WTC11 (cell line): ENCODE results near the gene KCNMA1. TPM values are rescaled to one million over a fixed set of nuclear protein-coding genes. Genes with fewer than 3 reads are reported as not detected.

Source experiments
- ATAC-seq: fragments of 200-7000 bp; cut with Tn5 transposase; 2 replicates; pipeline ENCODE4 v1.10.0; 2021; ENCODE audit warnings: mild to moderate bottlenecking, moderate library complexity
- CTCF ChIA-PET: fragments of 300-600 bp; sonication (Branson Sonifier 250); formaldehyde crosslinking; loops from one replicate; lab custom pipeline; 2021; ENCODE audit warnings: antibody characterized with exemption; lab: Charles Lee
- POLR2A ChIA-PET: fragments of 350-600 bp; sonication (Branson Sonifier 250); formaldehyde crosslinking; loops from one replicate; lab custom pipeline; 2021; ENCODE audit warnings: antibody characterized with exemption; lab: Charles Lee
- DNase-seq: peaks from one replicate; pipeline ENCODE4 v3.0.0; 2021; ENCODE audit warnings: low spot score
- H3K27ac Mint-ChIP-seq: 2 replicates; pipeline ENCODE4 v1.8.0; 2021; ENCODE audit warnings: mixed read lengths
- H3K27me3 Mint-ChIP-seq: 2 replicates; pipeline ENCODE4 v1.8.0; 2021; ENCODE audit warnings: low read depth, mild to moderate bottlenecking, moderate library complexity, mixed read lengths
- H3K36me3 Mint-ChIP-seq: 2 replicates; pipeline ENCODE4 v1.8.0; 2021; ENCODE audit warnings: mixed read lengths
- H3K4me1 Mint-ChIP-seq: 2 replicates; pipeline ENCODE4 v1.8.0; 2022; ENCODE audit warnings: mixed read lengths
- H3K4me3 Mint-ChIP-seq: 2 replicates; pipeline ENCODE4 v1.8.0; 2021; ENCODE audit warnings: mild to moderate bottlenecking, moderate library complexity, mixed read lengths
- H3K9me3 Mint-ChIP-seq: 2 replicates; pipeline ENCODE4 v1.8.0; 2021; ENCODE audit warnings: mixed read lengths
- ATF1 ChIP-seq: sonication (generic); formaldehyde crosslinking; IDR thresholded peaks from 2 replicates; pipeline ENCODE4 v1.8.1; 2023; ENCODE audit warnings: mild to moderate bottlenecking, moderate library complexity, missing genetic modification reagents
- ELF4 ChIP-seq: sonication (generic); formaldehyde crosslinking; IDR thresholded peaks from 2 replicates; pipeline ENCODE4 v1.8.1; 2022; ENCODE audit warnings: low read depth, mild to moderate bottlenecking, moderate library complexity, missing genetic modification reagents
- FOXK1 ChIP-seq: sonication (generic); formaldehyde crosslinking; IDR thresholded peaks from 2 replicates; pipeline ENCODE4 v1.8.0; 2022; ENCODE audit warnings: mild to moderate bottlenecking, moderate library complexity, missing genetic modification reagents
- FOXP1 ChIP-seq: sonication (generic); formaldehyde crosslinking; IDR thresholded peaks from 2 replicates; pipeline ENCODE4 v1.8.0; 2022; ENCODE audit warnings: missing genetic modification reagents, mild to moderate bottlenecking, moderate library complexity, borderline replicate concordance
- GTF2I ChIP-seq: fragments of 250-450 bp; sonication (Bioruptor Pico); conservative IDR thresholded peaks from 2 replicates; pipeline ENCODE4 v1.4.0; 2021; ENCODE audit warnings: mild to moderate bottlenecking
- JUN ChIP-seq: sonication (generic); formaldehyde crosslinking; IDR thresholded peaks from 2 replicates; pipeline ENCODE4 v1.8.0; 2023; ENCODE audit warnings: mild to moderate bottlenecking, missing genetic modification reagents
- NFATC4 ChIP-seq: fragments of 250-450 bp; sonication (Bioruptor Pico); IDR thresholded peaks from 2 replicates; pipeline ENCODE4 v1.9.0; 2021; ENCODE audit warnings: mild to moderate bottlenecking
- NFYB ChIP-seq: sonication (generic); formaldehyde crosslinking; conservative IDR thresholded peaks from 2 replicates; pipeline ENCODE4 v1.8.0; 2022; ENCODE audit warnings: low read depth, missing genetic modification reagents
- NR2C2 ChIP-seq: sonication (generic); formaldehyde crosslinking; IDR thresholded peaks from 2 replicates; pipeline ENCODE4 v1.8.0; 2022; ENCODE audit warnings: mild to moderate bottlenecking, missing genetic modification reagents
- NR3C1 ChIP-seq: sonication (generic); formaldehyde crosslinking; conservative IDR thresholded peaks from 2 replicates; pipeline ENCODE4 v1.8.1; 2023; ENCODE audit warnings: low read depth, mild to moderate bottlenecking, missing genetic modification reagents
- PRRX2 ChIP-seq: fragments of 250-450 bp; sonication (Bioruptor Pico); IDR thresholded peaks from 2 replicates; pipeline ENCODE4 v1.8.0; 2021; ENCODE audit warnings: mild to moderate bottlenecking
- SMAD3 ChIP-seq: sonication (generic); formaldehyde crosslinking; IDR thresholded peaks from 2 replicates; pipeline ENCODE4 v1.8.0; 2022; ENCODE audit warnings: missing genetic modification reagents, mild to moderate bottlenecking, borderline replicate concordance
- SMAD4 ChIP-seq: sonication (generic); formaldehyde crosslinking; IDR thresholded peaks from 2 replicates; pipeline ENCODE4 v1.8.0; 2022; ENCODE audit warnings: mild to moderate bottlenecking, missing genetic modification reagents
- SP1 ChIP-seq: sonication (generic); formaldehyde crosslinking; conservative IDR thresholded peaks from 2 replicates; pipeline ENCODE4 v1.8.1; 2022; ENCODE audit warnings: missing genetic modification reagents
- ZNF219 ChIP-seq: sonication (generic); formaldehyde crosslinking; IDR thresholded peaks from 2 replicates; pipeline ENCODE4 v1.8.0; 2023; ENCODE audit warnings: missing genetic modification reagents, mild to moderate bottlenecking, borderline replicate concordance
- ZNF232 ChIP-seq: sonication (generic); formaldehyde crosslinking; IDR thresholded peaks from 2 replicates; pipeline ENCODE4 v1.8.0; 2022; ENCODE audit warnings: mild to moderate bottlenecking, missing genetic modification reagents
- total RNA-seq: library from RNA; stranded (reverse); gene quantifications from 3 replicates; pipeline ENCODE4 v1.2.3, GENCODE V29; 2021
- TF ChIP-seq, protein P1 (sequence below): fragments of 250-450 bp; sonication (Bioruptor Pico); conservative IDR thresholded peaks from 2 replicates; pipeline ENCODE4 v1.9.0; 2021; ENCODE audit warnings: mild to moderate bottlenecking
- TF ChIP-seq, protein P2 (sequence below): sonication (generic); formaldehyde crosslinking; IDR thresholded peaks from 2 replicates; pipeline ENCODE4 v1.8.1; 2022; ENCODE audit warnings: low read depth, missing genetic modification reagents, borderline replicate concordance
- TF ChIP-seq, protein P3 (sequence below): sonication (generic); formaldehyde crosslinking; IDR thresholded peaks from 2 replicates; pipeline ENCODE4 v1.8.1; 2022; ENCODE audit warnings: mild to moderate bottlenecking, missing genetic modification reagents, moderate library complexity, borderline replicate concordance
- TF ChIP-seq, protein P4 (sequence below): fragments of 250-450 bp; sonication (Bioruptor Pico); IDR thresholded peaks from 2 replicates; pipeline ENCODE4 v1.9.0; 2021; ENCODE audit warnings: mild to moderate bottlenecking
- TF ChIP-seq, protein P5 (sequence below): sonication (generic); formaldehyde crosslinking; IDR thresholded peaks from 2 replicates; pipeline ENCODE4 v1.8.1; 2022; ENCODE audit warnings: mild to moderate bottlenecking, moderate library complexity, missing genetic modification reagents
- TF ChIP-seq, protein P6 (sequence below): sonication (generic); formaldehyde crosslinking; conservative IDR thresholded peaks from 2 replicates; pipeline ENCODE4 v1.8.1; 2023; ENCODE audit warnings: mild to moderate bottlenecking, low read depth, missing genetic modification reagents, moderate library complexity
- TF ChIP-seq, protein P7 (sequence below): sonication (generic); formaldehyde crosslinking; IDR thresholded peaks from 2 replicates; pipeline ENCODE4 v1.8.1; 2023; ENCODE audit warnings: mild to moderate bottlenecking, missing genetic modification reagents, moderate library complexity
- TF ChIP-seq, protein P8 (sequence below): sonication (generic); formaldehyde crosslinking; IDR thresholded peaks from 2 replicates; pipeline ENCODE4 v1.8.0; 2023; ENCODE audit warnings: missing genetic modification reagents, mild to moderate bottlenecking, borderline replicate concordance

KCNMA1 gene
- total RNA-seq, 1 experiment from 2014 or later: 7.3 TPM

DNA sequence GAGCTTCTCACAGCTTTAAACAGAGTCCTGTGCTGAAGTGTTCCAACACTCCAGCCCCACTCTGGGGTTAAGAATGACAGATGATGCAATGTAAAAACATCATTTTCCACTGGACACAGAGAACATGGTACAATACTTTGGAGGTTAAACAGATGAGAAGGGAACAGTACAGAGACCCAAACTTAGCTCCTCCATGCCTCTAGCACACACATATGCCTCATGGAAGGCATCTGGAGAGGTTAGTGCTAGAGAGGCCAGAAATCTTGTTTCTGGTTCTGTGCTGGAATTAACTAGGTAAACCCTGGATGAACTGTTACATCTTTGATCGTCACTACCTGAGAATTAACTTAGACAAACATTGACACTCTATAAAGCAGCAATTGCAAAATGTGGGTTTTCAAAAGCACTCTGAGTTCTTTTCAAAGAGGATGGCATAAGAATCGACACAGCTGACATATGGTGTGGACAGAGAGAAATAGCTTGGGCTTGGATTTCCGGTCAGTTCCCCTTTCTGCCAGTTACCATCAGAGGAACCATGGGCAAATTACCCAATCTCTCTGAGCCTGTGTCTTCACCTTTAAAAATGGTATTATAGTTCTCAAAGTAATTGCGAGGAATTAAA, 81.9 kb downstream of the KCNMA1 start (continued):
- TF ChIP-seq, protein P1, sequence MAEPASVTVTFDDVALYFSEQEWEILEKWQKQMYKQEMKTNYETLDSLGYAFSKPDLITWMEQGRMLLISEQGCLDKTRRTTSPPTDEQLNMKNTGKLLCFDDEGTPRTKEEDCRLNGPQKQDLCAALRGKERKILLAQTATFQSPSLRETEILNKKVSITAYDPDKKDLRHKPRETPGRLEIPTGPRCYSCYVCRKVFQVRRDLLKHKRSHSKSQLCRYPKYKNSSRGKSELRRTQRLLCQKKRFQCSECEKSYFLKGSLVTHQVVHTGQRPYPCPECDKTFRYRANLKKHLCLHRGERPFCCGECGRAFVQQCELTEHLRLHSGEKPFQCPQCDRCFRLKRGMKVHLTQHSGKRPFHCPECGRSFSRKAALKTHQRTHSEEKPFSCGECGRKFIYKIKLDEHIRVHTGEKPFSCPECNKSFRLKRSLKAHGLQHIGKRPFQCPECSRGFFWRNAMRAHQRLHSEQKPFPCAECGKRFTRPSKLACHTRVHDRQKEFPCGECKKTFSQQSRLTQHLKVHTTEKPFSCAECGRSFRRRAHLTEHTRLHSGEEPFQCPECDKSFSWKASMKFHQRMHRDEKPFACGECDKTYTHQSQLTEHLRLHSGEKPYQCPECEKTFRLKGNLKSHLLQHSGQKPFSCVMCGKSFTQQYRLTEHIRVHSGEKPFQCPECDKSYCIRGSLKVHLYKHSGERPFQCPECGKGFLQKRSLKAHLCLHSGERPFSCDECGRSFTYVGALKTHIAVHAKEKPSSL (CRISPR knock-in tag): no peak
- no peak for TF ChIP-seq PRRX2 (CRISPR knock-in tag)
- TF ChIP-seq, protein P2, sequence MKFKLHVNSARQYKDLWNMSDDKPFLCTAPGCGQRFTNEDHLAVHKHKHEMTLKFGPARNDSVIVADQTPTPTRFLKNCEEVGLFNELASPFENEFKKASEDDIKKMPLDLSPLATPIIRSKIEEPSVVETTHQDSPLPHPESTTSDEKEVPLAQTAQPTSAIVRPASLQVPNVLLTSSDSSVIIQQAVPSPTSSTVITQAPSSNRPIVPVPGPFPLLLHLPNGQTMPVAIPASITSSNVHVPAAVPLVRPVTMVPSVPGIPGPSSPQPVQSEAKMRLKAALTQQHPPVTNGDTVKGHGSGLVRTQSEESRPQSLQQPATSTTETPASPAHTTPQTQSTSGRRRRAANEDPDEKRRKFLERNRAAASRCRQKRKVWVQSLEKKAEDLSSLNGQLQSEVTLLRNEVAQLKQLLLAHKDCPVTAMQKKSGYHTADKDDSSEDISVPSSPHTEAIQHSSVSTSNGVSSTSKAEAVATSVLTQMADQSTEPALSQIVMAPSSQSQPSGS (CRISPR knock-in tag): no peak
- no peak for TF ChIP-seq ATF1
- no peak for TF ChIP-seq ELF4
- TF ChIP-seq, protein P3, sequence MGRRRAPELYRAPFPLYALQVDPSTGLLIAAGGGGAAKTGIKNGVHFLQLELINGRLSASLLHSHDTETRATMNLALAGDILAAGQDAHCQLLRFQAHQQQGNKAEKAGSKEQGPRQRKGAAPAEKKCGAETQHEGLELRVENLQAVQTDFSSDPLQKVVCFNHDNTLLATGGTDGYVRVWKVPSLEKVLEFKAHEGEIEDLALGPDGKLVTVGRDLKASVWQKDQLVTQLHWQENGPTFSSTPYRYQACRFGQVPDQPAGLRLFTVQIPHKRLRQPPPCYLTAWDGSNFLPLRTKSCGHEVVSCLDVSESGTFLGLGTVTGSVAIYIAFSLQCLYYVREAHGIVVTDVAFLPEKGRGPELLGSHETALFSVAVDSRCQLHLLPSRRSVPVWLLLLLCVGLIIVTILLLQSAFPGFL (CRISPR knock-in tag): no peak
- TF ChIP-seq NR2C2 (CRISPR knock-in tag): no peak
- no peak for TF ChIP-seq GTF2I (CRISPR knock-in tag)
- no peak for TF ChIP-seq JUN (CRISPR knock-in tag)
- no peak for TF ChIP-seq NR3C1 (CRISPR knock-in tag)
- TF ChIP-seq FOXP1 (CRISPR knock-in tag): no peak
- TF ChIP-seq, protein P4, sequence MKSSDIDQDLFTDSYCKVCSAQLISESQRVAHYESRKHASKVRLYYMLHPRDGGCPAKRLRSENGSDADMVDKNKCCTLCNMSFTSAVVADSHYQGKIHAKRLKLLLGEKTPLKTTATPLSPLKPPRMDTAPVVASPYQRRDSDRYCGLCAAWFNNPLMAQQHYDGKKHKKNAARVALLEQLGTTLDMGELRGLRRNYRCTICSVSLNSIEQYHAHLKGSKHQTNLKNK (CRISPR knock-in tag): no peak
- no peak for TF ChIP-seq SMAD3
- TF ChIP-seq NFYB (CRISPR knock-in tag): no peak

DNA sequence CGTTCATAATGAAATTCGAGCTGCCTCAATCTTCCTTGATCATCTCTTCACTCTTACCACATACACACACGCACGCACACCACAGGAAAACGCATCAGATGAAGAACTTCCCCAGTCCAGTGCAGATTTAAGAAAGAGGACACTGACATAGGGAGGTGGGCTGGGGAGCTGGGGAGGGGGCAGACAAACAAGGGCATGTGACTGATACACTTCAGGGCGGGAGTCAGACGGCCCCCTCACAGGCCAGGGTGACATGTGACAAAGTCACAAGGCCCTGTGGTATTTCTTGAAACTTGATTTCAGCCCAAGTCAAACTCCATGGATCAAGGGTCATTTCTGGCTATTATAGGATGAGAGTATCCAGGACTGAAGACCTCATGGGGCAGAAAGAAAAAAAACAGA, 82.6 kb downstream of the KCNMA1 start:
- DNase-seq: no peak
- H3K27ac Mint-ChIP-seq: 0 out of 2 replicates have a peak overlapping the region, but pooled peaks have one; percentile 32
- no peak overlapping the region for H3K4me3 Mint-ChIP-seq
- no peaks in the 10 kb centered on the region for H3K4me1 Mint-ChIP-seq
- H3K36me3 Mint-ChIP-seq: no peaks in the 10 kb centered on the region
- H3K27me3 Mint-ChIP-seq: no peaks in the 10 kb centered on the region
- H3K9me3 Mint-ChIP-seq: no peaks in the 10 kb centered on the region
- POLR2A ChIA-PET: no interaction called here
- CTCF ChIA-PET: no interaction called here
- ATAC-seq: no peak
- TF ChIP-seq, protein P5, sequence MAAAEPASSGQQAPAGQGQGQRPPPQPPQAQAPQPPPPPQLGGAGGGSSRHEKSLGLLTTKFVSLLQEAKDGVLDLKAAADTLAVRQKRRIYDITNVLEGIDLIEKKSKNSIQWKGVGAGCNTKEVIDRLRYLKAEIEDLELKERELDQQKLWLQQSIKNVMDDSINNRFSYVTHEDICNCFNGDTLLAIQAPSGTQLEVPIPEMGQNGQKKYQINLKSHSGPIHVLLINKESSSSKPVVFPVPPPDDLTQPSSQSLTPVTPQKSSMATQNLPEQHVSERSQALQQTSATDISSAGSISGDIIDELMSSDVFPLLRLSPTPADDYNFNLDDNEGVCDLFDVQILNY (CRISPR knock-in tag): no peak
- TF ChIP-seq, protein P6, sequence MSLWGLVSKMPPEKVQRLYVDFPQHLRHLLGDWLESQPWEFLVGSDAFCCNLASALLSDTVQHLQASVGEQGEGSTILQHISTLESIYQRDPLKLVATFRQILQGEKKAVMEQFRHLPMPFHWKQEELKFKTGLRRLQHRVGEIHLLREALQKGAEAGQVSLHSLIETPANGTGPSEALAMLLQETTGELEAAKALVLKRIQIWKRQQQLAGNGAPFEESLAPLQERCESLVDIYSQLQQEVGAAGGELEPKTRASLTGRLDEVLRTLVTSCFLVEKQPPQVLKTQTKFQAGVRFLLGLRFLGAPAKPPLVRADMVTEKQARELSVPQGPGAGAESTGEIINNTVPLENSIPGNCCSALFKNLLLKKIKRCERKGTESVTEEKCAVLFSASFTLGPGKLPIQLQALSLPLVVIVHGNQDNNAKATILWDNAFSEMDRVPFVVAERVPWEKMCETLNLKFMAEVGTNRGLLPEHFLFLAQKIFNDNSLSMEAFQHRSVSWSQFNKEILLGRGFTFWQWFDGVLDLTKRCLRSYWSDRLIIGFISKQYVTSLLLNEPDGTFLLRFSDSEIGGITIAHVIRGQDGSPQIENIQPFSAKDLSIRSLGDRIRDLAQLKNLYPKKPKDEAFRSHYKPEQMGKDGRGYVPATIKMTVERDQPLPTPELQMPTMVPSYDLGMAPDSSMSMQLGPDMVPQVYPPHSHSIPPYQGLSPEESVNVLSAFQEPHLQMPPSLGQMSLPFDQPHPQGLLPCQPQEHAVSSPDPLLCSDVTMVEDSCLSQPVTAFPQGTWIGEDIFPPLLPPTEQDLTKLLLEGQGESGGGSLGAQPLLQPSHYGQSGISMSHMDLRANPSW (CRISPR knock-in tag): no peak
- TF ChIP-seq NFATC4: no peak
- no peak for TF ChIP-seq FOXK1 (CRISPR knock-in tag)
- TF ChIP-seq, protein P7, sequence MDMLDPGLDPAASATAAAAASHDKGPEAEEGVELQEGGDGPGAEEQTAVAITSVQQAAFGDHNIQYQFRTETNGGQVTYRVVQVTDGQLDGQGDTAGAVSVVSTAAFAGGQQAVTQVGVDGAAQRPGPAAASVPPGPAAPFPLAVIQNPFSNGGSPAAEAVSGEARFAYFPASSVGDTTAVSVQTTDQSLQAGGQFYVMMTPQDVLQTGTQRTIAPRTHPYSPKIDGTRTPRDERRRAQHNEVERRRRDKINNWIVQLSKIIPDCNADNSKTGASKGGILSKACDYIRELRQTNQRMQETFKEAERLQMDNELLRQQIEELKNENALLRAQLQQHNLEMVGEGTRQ (CRISPR knock-in tag): no peak
- TF ChIP-seq ZNF232 (CRISPR knock-in tag): no peak
- TF ChIP-seq, protein P8, sequence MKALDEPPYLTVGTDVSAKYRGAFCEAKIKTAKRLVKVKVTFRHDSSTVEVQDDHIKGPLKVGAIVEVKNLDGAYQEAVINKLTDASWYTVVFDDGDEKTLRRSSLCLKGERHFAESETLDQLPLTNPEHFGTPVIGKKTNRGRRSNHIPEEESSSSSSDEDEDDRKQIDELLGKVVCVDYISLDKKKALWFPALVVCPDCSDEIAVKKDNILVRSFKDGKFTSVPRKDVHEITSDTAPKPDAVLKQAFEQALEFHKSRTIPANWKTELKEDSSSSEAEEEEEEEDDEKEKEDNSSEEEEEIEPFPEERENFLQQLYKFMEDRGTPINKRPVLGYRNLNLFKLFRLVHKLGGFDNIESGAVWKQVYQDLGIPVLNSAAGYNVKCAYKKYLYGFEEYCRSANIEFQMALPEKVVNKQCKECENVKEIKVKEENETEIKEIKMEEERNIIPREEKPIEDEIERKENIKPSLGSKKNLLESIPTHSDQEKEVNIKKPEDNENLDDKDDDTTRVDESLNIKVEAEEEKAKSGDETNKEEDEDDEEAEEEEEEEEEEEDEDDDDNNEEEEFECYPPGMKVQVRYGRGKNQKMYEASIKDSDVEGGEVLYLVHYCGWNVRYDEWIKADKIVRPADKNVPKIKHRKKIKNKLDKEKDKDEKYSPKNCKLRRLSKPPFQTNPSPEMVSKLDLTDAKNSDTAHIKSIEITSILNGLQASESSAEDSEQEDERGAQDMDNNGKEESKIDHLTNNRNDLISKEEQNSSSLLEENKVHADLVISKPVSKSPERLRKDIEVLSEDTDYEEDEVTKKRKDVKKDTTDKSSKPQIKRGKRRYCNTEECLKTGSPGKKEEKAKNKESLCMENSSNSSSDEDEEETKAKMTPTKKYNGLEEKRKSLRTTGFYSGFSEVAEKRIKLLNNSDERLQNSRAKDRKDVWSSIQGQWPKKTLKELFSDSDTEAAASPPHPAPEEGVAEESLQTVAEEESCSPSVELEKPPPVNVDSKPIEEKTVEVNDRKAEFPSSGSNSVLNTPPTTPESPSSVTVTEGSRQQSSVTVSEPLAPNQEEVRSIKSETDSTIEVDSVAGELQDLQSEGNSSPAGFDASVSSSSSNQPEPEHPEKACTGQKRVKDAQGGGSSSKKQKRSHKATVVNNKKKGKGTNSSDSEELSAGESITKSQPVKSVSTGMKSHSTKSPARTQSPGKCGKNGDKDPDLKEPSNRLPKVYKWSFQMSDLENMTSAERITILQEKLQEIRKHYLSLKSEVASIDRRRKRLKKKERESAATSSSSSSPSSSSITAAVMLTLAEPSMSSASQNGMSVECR (CRISPR knock-in tag): no peak
- no peak for TF ChIP-seq SP1 (CRISPR knock-in tag)
- TF ChIP-seq ZNF219 (CRISPR knock-in tag): no peak
- TF ChIP-seq SMAD4 (CRISPR knock-in tag): no peak
